CMK (cell line): ENCODE data around the gene CWC22.
"Not testable (repeated sequence)": the region's sequence is repeated elsewhere in the genome, so short reads cannot be mapped to it uniquely, and the experiment has no call there.

ENCODE experiments used
- DNase-seq: peaks from one replicate; pipeline ENCODE4 v3.0.0-alpha.2; 2010; ENCODE audit warnings: low read depth

CWC22 gene

DNA sequence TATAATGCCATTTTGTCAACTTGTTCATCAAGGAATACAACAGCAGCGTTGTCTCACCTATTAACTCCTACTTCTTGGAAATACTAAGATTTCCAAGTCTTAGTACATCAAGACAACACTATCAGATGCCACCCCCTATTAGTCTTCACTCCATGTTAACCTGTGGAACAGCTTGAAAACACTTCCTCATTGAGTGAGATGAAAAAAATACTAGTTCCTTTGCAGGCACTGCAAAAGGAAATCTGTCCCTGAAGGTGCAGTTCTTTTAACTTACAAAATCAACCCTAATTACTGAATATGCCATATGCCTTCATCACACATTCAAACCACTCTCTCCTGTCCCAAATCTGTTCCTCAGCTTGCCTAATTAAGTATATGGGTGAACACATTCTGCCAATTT, 4.0 kb downstream of the CWC22 start:
- DNase-seq = no peak

DNA sequence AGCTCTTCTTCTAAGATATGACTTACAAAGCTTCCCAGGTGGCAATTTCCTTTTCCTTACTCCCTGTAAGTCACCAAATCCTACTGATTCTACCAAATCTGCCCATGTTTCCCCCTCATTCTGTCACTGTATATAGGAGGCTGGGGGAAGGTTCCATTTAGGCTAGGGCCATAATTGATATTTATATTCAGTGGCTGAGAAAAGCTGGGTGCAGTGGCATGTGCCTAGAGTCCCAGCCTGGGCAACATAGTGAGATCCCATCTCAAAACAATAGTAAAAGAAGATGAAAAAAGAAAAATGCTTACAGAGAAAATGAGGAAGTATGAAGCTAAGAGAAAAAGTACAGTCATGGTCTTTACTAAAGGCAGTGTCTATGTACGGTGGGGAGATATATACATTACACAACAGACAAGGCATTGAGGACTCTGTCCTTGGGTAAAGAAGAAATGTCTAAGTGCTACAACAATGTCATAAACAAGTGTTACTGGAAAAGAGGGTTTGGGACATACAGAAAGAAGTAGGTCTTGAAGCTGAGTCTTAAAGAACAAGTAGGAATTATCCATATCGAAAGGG, 4.8 kb downstream of the CWC22 start:
- DNase-seq = no peak

DNA sequence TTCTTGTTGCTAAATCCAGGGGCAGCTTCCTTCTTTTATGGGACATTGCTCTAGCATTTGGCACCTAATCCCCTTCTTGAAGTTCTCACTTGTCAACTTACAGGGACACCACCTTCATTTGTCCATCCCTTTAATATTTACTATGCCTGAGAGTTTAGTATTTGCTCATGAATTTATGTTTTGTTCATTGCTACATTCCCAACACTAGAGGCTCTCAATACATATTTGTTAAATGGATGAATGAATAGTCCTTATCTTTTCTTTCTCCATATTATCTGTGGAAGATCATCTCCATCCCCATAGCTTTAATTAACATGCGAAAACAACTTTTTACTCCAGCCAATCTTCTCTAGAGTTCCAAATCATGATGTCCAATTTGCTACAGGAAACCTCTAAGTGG, 5.4 kb downstream of the CWC22 start:
- no peak for DNase-seq

DNA sequence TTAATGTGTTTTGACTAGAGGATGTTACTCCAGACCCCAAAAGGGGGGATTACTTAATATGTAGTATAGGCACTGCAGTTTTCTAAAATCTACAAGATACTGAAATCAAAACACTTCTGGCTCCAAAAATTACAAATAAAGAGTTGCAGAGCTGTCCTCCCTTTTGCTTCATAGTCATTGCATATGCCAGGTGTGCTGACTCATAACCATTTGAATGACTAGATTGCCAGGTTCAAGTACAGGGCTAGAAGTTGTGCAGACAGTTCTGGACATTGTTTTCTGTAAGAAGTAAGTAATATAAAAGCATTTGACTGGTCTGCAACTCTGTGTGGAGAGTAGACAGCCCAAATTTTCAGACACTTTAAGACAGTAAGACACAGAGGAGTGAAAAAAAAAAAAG, 6.7 kb downstream of the CWC22 start:
- DNase-seq = no peak

DNA sequence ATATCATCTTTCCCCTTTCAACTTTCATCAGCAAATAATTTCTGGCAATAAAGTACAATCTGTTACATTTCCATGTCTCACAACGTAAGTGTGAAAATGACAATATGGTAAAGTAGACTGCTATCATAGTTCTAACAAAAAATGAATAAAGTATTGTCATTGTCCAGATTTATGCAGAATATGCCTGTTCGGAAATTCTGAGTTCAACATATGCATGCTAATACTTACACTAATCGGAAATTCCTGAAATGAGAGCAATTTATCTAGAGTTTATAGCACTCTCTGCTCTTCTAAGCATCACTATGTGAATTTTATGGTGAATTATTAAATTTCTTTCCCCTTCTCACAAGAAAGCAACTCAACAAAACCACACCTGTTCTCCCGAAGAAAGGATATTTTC, 8.1 kb downstream of the CWC22 start:
- no peak for DNase-seq

DNA sequence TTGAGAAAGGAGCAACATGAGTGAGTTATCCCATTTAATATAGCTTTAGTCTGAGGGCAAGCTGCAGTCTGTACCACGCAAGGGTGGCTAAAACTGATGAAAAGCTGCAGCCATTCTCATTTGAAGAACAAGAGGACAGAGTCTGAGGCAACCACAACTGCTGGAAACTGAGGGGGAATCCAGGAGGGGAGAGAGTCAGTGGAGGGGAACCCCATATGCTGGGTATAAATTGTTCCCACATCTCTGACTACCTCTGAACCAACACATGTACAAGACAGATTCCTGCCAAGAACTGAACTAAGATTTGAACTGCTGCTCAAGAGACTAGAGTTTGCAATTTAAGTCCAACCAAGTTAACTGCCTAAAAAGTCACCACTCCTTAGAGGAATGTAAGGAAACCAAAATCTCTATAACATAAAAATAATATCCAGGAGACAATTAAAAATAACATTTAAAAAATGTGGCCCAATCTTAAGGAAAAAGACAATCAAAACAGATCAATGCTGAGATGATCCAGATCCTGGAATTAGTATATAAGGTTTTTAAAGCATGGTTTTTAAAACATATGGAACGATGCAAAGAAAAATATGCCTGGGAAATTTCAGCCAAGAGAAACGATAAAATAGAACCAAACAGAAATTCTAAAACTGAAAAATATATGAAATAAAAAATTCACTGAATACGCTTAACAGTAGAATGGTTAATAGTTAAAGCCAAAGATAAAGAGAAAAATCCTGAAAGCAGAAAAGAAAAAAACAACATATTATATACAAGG, 11.2 kb downstream of the CWC22 start:
- DNase-seq = no peak

DNA sequence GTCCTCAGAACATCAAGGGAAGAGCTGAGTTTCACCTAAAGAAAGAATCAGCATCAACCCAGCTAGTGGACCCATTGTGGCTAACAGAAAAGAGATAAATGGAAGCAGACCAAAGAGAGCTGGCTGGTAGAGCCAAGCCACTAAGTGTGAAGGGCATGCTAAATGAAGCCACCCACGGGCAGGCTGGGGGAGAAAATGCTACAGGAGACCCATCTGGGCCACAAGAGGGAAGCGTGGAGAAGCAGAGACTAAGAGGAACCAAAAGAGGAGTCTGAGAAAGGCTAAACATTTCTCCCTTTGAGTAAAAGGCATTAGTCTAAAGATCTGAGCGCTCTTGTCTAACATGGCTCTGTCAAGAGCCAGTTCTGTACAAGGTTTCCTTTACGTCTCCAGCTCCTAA, 15.8 kb downstream of the CWC22 start:
- no peak for DNase-seq

DNA sequence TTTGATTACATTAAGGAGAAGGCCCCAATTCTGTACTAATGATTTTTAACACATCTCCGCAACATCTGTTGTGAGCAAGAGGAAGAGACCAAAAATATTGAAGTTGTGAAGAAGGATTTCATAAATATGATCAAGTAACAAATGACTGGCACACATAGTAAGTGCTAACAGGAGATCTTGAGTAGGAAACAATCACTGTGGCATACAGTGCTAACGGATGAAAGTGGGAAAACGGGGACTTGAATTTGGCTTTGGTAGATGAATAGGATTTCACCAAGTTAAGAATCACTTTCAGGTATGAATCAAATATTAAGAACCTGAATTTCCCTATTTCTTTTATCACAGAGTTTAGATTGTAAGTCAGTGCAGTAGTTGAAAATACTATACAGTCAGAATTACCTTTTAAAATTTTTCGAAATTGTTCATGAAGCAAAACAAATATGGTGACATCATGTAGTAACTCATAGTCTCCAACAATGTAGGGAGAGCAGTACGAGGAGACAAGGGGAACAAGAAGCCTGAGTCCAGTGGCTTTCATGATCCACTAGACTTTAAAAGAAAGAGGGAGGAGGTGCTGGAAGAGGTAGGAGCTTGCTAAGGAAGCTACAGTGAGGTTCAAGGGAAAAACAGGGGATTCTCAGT, 16.3 kb downstream of the CWC22 start:
- DNase-seq = no peak

DNA sequence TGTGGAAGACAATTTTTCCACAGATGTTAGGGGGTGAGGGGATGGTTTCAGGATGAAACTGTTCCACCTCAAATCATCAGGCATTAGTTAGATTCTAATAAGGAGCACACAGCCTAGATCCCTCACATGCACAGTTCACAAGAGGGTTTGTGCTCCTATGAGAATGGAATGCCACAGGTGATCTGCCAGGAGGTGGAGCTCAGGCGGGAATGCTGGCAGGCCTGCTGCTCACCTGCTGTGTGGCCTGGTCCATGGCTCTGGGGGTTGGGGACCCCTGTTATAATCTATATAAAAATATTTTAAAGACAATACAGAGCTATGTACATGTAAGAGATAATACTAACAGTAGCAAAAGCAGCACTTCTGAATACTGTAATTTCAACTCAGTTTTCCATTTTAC, 19.2 kb downstream of the CWC22 start:
- no peak for DNase-seq

DNA sequence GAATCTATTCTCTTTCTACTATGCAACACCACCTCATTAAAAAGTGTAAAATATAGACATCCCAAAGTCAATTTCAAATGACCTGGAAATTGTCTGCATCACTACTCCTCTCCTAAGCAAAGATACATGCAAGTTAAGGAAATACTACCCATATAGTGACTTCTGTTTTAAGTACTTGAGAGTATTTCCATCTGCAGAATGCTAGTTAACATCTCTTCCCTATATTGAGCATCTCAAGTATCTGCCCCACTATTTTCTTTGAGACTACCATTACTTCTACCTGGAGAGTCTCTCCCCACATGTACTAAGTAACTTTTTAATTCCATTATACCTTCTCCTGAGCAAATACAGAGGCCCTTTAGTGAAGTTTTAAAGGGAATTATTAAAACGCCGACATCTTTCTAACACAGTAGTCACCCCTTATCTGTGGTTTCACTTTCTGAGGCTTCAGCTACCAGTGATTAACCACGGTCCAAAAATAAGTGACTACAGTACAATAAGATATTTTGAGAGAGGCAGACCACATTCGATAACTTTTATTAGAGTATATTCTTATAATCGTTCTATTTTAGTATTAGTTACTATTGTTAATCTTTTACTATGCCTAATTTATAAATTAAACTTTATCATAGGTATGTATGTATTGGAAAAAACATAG, 21.8 kb downstream of the CWC22 start:
- no peak for DNase-seq

DNA sequence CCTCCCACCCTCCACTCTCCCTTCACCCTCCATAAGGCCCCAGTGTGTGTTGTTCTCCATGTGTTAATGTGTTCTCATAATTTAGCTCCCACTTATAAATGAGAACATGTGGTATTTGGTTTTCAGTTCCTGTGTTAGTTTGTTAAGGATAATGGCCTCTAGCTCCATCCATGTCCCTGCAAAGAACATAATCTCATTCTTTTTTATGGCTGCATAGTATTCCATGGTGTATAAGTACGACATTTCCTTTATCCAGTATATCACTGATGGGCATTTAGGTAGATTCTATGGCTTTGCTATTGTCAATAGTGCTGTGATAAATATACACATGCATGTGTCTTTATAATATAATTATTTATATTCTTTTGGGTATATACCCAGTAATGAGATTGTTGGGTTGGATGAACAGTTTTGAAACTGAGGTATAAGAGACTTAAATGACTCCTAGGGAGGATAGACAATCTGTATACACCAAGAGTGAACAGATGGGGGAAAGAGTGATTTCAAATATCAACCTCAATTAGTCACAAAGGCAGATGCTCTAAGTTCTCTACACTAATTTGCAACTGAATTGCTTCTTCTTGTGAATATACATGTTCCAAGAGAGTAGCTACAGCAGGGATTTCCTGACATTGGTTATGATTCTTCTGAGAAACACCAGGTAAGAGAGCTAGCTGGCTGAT, 23.7 kb downstream of the CWC22 start:
- DNase-seq = no peak

DNA sequence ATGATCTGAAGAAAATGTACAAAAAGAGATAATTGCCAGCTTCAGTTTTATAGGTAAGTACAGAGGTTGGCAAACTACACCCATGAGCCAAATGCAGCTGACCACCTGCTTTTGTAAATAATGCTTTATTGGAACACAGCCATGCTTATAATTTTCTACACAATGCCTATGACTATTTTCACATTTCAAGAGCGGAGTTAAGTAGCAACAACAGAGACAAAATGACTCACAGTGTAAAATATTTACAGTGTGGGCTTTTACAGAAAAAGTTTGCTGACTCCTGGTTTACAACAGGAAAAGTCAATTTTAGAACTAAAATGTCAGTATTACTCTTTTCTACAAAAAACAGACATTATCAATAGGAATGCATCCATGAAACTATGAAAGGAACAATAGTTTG, 26.0 kb downstream of the CWC22 start:
- DNase-seq = no peak

DNA sequence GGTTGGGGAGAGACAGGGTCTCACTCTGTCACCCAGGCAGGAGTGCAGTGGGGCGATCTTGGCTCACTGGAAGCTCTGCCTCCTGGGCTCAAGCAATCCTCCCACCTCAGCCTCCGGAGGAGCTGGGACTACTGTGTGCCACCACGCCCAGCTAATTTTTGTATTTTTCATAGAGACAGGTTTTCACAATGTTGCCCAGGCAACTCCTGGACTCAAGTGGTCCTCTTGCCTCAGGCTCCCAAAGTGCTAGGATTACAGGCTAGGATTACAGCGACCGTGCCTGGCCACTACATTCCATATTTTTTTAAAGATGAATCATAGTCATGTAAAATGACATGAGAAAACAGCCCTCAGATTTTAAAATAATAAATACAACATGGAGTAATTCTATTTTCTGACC, 32.3 kb downstream of the CWC22 start:
- DNase-seq = no peak

DNA sequence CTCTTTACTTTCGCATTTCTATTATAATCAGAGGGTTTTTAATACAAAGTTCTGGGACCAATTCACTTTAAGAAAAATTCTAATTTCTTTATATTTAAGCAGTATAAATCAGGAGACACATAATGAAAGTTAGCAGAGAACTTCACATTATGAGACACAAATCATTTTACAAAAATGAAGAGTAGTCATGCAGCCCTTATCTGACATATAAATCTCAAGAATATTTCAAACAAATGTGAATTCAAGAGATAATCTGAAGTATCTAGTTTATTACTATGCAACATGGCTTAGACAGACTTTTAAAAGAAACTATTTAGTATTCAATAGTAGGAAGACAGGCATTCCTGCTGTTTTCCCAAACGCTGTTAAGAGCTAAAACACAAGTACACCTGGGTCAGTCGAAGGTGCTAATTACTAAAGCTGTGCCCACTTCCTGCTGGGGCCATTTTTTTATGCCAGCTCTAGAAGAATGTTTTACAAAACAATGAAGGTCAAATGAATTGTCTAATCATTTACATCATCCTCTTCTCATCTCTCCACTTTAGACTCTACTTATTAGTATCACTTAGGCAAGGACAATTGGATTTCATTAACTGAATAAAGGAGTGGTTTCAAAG, 40.2 kb downstream of the CWC22 start:
- DNase-seq = no peak

DNA sequence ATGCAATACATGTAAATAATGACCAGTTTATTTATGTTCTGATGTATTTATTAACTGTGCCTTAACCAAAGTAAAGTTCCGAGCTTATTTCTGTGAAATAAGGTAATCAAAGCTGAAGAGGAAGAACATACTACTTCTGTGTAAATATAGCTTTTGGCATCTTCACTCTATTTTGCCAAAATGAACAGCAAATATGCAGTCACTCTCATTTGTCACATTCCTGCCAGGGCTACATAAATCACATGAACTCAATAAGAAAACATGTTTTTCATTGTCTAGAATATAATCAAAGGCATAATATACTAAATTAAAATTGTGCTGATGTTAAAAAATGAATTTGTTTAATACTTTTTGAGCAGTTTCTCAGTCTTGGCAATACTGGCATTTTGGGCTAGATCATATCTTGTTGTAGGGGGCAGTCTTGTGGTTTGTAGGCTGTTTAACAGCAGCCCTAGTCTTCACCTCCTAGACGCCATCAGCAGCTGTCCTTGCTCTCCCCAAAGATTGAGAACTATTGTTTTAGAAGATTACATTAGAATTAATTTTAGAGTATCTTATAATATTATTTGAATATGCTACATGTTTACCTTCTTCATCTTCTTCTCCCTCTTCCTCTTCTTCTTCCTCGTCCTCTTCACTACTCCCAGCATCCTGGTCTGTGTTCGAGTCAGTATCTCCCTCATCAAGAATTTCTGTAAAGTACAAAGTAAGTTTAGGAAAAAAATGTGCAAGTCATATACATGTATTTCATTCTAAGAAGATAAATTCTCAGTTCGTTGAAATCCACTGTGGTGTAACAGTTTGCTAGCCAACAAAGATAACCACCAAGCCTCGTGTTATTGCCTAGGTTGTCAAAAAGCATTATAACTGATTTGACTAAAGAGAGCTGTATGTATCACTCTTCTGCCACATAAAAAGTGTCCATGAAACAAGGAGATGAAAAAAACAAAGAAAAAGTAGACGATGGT, 41.5 kb downstream of the CWC22 start:
- DNase-seq = no peak

DNA sequence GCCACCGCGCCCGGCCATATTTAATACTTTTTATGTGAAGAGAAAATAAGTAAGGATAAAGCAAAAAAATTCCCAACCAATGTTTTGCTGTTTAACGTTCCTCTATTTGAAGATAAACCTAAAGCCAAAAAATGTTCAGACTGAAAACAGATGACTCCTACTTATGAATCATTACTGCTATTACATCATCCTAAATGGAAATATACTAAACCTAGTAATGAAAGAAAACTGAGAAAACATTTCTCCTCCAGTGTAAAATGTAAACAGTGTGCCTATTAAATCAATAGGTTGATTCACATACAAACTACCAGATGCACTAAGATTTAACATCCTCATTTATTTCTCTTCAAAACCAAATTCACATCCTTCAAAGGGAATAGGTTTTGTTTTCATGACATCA, 43.5 kb downstream of the CWC22 start:
- no peak for DNase-seq

DNA sequence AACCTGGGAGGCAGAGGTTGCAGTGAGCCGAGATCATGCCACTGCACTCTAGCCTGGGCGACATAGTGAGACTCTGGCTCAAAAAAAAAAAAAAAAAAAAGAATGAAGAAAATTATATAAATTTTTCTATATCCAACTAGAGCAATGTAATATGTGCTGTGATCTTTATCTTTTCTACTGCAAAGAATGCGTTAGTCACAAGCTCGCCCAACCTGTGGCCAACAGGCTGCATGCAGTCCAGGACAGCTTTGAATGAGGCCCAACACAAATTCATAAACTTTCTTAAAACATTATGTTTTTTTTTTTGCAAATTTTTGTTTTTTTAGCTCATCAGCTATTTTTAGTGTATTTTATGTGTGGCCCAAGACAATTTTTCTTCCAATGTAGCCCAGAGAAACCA, 48.8 kb downstream of the CWC22 start:
- not testable (repeated sequence) for DNase-seq

DNA sequence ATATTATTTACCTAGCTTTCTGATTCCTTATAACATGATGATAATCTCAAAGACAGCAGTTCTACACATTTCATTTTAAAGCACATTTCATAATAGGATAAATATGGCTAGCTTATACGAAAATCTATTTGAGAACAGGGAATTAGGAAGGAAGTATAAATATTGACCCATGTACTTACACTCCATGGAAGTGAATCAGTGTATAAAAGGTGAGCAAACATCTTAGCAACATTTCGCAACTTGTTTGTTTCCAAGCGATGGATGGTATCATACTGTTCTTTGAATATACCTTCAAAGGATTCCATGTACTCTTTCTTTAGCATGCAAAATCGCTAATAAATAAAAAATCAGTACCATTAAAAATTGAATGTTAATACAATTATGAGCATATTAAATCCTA, 53.1 kb downstream of the CWC22 start:
- no peak for DNase-seq

DNA sequence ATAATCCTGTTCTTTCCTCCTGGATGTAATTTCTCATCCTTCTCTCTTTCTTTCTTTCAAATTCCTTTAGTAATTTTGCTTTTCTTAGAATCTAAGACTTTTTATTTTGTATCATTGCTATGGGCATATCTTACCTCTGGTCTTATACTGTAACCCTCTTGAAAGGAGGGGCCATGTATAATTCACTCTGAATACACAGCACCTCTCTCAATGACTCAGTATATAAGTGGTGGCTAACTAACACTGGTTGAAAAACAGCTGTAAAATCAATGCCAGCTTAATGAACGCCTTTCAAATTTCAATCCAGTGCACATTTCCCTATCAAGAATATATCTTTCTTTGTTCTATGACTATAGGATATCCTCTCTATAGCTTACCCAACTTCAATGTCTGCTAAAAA, 53.7 kb downstream of the CWC22 start:
- no peak for DNase-seq

DNA sequence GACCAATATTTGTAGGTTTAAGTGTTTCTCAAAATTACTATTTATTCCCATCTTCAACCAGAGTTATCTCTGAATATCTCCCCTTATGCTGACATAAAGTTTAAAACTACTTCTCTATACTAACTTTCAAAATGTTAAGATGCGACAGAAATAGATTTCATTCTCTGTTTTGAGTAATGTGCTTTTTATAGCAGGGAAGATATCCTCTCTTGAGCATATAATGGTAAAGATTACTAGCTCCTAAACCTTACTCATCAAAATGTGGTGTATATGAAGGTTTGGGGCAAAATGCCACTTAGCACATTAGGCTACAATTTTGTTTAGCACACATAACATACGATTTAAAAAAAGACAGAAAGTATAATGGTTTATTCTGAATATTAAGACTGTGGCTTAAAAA, 54.4 kb downstream of the CWC22 start:
- DNase-seq = no peak

DNA sequence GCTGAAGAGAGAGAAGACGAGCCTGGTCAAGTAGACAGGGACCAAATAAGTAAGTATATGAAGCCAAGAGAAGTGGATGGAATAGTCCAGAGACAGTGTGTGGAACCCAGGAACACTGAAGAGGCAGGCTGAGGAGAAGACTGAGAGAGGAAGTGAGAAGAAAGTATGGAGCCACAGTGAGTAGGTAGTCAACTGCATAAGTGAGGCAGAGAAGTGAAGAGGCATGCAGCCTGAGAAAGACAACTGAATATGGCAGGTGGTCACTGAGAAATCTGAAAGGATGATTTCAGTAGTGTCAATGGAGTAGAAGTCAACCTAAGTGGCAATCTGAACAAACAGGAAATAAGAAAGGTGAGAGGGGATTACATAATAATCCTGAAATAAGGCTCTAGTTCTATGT, 55.4 kb downstream of the CWC22 start:
- DNase-seq = no peak
